SK-N-MC (cell line): ENCODE data around the gene CHEK2.
A peak's percentile ranks its signal among the peaks of the same experiment; 100 is the strongest.
"Not testable (repeated sequence)": the region's sequence is repeated elsewhere in the genome, so short reads cannot be mapped to it uniquely, and the experiment has no call there.

ENCODE experiments used
- DNase-seq: peaks from one replicate; pipeline ENCODE4 v3.0.0-alpha.2; 2011; ENCODE audit warnings: low read depth, low spot score
- H3K27ac ChIP-seq: fragments of 200-600 bp; sonication (generic); 2 replicates; pipeline ENCODE4 v1.5.1; 2016; ENCODE audit warnings: mixed run types
- H3K36me3 ChIP-seq: fragments of 200-600 bp; sonication (generic); 2 replicates; pipeline ENCODE4 v1.6.1; 2017; ENCODE audit warnings: antibody characterized with exemption, low read length, mixed read lengths; ENCODE audit not compliant: insufficient read depth
- H3K4me3 ChIP-seq: fragments of 200-600 bp; sonication (generic); 2 replicates; pipeline ENCODE4 v1.5.1; 2016
- H3K9ac ChIP-seq: fragments of 200-600 bp; sonication (generic); 2 replicates; pipeline ENCODE4 v1.8.0; 2017; ENCODE audit warnings: mixed run types, mixed read lengths; ENCODE audit not compliant: insufficient read length
- H3K9me3 ChIP-seq: fragments of 200-600 bp; sonication (generic); 2 replicates; pipeline ENCODE4 v1.6.1; 2017; ENCODE audit warnings: low read depth, mild to moderate bottlenecking, antibody characterized with exemption, low read length, moderate library complexity, mixed read lengths
- EZH2 ChIP-seq: fragments of 200-600 bp; sonication (generic); IDR thresholded peaks from one replicate; pipeline ENCODE4 v1.6.1; 2017; ENCODE audit warnings: antibody characterized with exemption
- FOXP2 ChIP-seq: optimal IDR thresholded peaks from 2 replicates; pipeline ENCODE3; 2011; ENCODE audit warnings: mild to moderate bottlenecking, moderate library complexity; ENCODE audit not compliant: insufficient read depth; ENCODE audit errors: extremely low read length, control extremely low read depth
- POLR2AphosphoS5 ChIP-seq: IDR thresholded peaks from 2 replicates; pipeline ENCODE4 v1.6.1; 2012; ENCODE audit warnings: mild to moderate bottlenecking, low read depth, low read length, borderline replicate concordance

CHEK2 gene

DNA sequence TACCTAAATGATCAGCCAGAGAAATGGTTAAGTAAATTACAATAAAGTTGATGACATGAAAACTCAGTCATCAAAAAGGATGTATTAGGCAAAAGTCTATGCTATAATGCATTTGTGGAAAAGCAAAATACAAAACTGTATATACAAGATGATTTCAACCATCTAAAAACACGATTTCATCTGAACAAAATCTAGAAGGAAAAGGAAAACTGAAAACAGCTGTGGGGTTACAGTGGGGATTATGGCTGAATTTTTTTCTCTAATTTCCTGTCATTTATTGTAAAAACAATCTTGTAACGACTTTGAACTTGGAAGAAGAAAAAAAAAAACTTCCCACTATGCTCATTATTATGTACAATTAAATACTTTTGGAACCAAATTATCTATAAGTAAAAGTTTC is 30.3 kb downstream of the CHEK2 start:
- Histone ChIP-seq H3K36me3 (peaks cover 23% of the 10 kb centered on the region), H3K4me3 (peak overlapping the region; percentile 53)

GRCh38 chr22:28710576-28711191 is 30.9 kb downstream of the CHEK2 start:
- DNase-seq: peak; percentile 50
- peak overlapping the region; percentile 92 for H3K27ac ChIP-seq
- H3K9me3 ChIP-seq: no peaks in the 10 kb centered on the region
- peaks cover 23% of the 10 kb centered on the region for H3K36me3 ChIP-seq
- H3K4me3 ChIP-seq: peak overlapping the region; percentile 53
- H3K9ac ChIP-seq: peak overlapping the region; percentile 14
- no peak for TF ChIP-seq FOXP2
- no peak for TF ChIP-seq POLR2AphosphoS5
- no peak for TF ChIP-seq EZH2

More for the DNA sequence above, 30.3 kb downstream of the CHEK2 start:
- peak overlapping the region; percentile 92 for H3K27ac ChIP-seq
- peak overlapping the region; percentile 14 for H3K9ac ChIP-seq
- no peak for DNase-seq
- H3K9me3 ChIP-seq: no peaks in the 10 kb centered on the region
- no peak for TF ChIP-seq POLR2AphosphoS5
- no peak for TF ChIP-seq FOXP2
- no peak for TF ChIP-seq EZH2

DNA sequence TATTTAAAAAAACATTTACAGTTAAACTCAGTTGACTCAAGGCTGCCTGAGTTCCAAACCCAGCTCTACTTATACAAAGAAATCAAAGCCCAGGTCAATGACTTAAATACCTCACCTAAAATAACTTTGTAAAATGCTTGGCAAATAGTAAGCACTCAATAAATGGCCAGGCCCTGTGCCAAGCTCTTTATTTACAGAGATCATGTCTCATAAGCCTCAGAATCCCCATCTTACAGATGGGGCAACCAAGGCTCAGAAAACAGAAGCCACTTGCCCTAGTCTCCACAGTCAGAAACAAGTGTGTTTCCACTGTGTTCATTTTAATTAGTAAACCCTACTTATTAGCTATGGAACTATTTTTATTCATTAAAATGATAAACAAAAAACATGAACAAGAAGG is 31.5 kb downstream of the CHEK2 start:
- TF ChIP-seq FOXP2: no peak
- Histone ChIP-seq H3K36me3 (peaks cover 23% of the 10 kb centered on the region), H3K9me3 (no peaks in the 10 kb centered on the region), H3K9ac (no peak overlapping the region), H3K27ac (peak overlapping the region; percentile 92), H3K4me3 (peak overlapping the region; percentile 53)
- no peak for DNase-seq

GRCh38 chr22:28706845-28707244 is 34.8 kb downstream of the CHEK2 start:
- Histone ChIP-seq H3K9ac (no peak overlapping the region), H3K4me3 (no peak overlapping the region), H3K36me3 (peaks cover 27% of the 10 kb centered on the region), H3K9me3 (no peaks in the 10 kb centered on the region), H3K27ac (no peak overlapping the region)
- TF ChIP-seq FOXP2: no peak
- TF ChIP-seq EZH2: no peak
- no peak for TF ChIP-seq POLR2AphosphoS5
- no peak for DNase-seq

DNA sequence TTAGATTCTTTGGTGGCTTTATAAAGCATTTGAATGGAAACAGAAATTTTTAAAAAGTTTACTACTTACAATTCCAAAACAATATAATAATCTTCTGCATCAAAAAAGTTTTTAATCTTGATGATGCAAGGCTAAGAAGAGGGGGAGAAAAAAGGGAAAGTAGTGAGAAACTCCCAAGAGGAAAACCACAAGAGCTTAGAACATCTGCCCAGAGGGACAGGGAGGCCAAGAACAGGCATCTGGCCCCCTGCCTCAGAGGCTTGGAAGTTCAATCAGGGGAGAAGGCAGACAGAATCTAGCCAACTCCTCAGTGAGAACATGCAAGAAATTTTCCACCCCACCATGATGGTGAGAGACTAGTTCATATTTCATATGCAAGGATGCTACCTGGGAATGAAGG is 38.2 kb downstream of the CHEK2 start:
- no peak for DNase-seq
- Histone ChIP-seq H3K9me3 (no peaks in the 10 kb centered on the region), H3K27ac (no peak overlapping the region), H3K36me3 (peaks cover 15% of the 10 kb centered on the region), H3K9ac (no peak overlapping the region), H3K4me3 (no peak overlapping the region)
- no peak for TF ChIP-seq FOXP2
- no peak for TF ChIP-seq POLR2AphosphoS5
- no peak for TF ChIP-seq EZH2

GRCh38 chr22:28702891-28703290 is 38.7 kb downstream of the CHEK2 start:
- Histone ChIP-seq H3K4me3 (no peak overlapping the region), H3K27ac (no peak overlapping the region), H3K9ac (no peak overlapping the region), H3K36me3 (peaks cover 15% of the 10 kb centered on the region), H3K9me3 (no peaks in the 10 kb centered on the region)
- no peak for TF ChIP-seq FOXP2
- TF ChIP-seq EZH2: no peak
- TF ChIP-seq POLR2AphosphoS5: no peak
- DNase-seq: no peak

DNA sequence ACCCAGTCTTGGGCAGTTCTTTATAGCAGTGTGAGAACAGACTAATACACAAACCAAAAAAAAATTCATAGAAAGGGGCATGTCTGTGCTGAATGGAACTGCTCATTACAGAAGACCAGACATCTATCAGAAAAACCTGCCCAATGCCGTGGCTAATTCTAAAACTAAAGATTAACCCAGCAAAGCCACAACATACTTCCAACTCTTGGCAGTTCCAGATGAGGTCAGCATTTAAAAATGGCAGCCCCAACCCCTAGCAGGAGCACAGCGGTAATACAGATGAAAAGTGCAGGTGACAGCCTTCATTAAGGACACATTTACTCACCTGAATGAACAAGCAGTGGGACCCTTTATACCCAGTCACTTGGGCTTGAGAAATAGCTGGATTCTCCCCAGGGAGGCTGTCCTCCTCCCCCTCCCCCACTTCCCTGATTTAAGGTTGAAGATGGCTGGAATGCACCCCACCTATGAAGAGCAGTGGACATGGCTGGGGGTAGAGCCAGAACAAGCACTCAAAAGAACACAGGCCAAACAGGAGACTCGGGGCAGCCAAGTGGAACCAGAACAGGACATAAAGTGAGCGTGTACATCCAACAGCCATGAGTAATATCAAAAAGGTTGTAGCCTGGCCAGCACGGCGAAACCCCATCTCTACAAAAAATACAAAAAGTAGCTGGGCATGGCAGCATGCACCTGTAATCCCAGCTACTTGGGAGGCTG is 48.4 kb downstream of the CHEK2 start:
- H3K9me3 ChIP-seq, H3K4me3 ChIP-seq, H3K27ac ChIP-seq, DNase-seq, H3K36me3 ChIP-seq, H3K9ac ChIP-seq: not testable (repeated sequence)

GRCh38 chr22:28689796-28690195 is 51.8 kb downstream of the CHEK2 start:
- H3K27ac ChIP-seq, DNase-seq, H3K4me3 ChIP-seq, H3K9ac ChIP-seq, H3K36me3 ChIP-seq, H3K9me3 ChIP-seq: not testable (repeated sequence)

GRCh38 chr22:28682966-28683365 is 58.7 kb downstream of the CHEK2 start:
- H3K36me3 ChIP-seq, H3K27ac ChIP-seq, H3K4me3 ChIP-seq, H3K9me3 ChIP-seq, H3K9ac ChIP-seq, DNase-seq: not testable (repeated sequence)

- not testable (repeated sequence) for H3K9ac ChIP-seq, H3K9me3 ChIP-seq, H3K4me3 ChIP-seq, H3K36me3 ChIP-seq, DNase-seq, H3K27ac ChIP-seq
These were observed 60.7 kb downstream of the CHEK2 start for GRCh38 chr22:28680813-28681490.
